ENCODE results near the gene MFAP5.

- no peak for TF ChIP-seq REST (IDR thresholded peaks at IDR 0.05; ENCODE audit: insufficient read depth in 1 of 2, low read depth in 2 of 2, low read length in 2 of 2)
- TF ChIP-seq POLR2AphosphoS5 (IDR thresholded peaks at IDR 0.05; ENCODE audit: low read depth, low read length), result no peak
Measured at GRCh38 chr12:8639936-8640335, 22.7 kb downstream of the MFAP5 start.

Measured in PFSK-1 (cell line).